Heart left ventricle (tissue), 16 donors: ENCODE data around the gene SIGLEC9. TPM values are rescaled to one million over a fixed set of nuclear protein-coding genes. Genes with fewer than 3 reads are reported as not detected.

Source experiments
- ATAC-seq, 4 donors: fragments of 200-7000 bp; cut with Tn5 transposase; one replicate each; pipeline ENCODE4 v1.9.1; 2020 to 2022; ENCODE audit warnings: moderate library complexity in 4 of 4, mild to moderate bottlenecking in 3 of 4, moderate number of reproducible peaks in 1 of 4
- DNase-seq, 5 donors: peaks; one replicate each; pipeline ENCODE4 v3.0.0-alpha.2; 2020
- H3K27ac ChIP-seq, 12 donors: fragments of 200-600 bp; sonication (generic) in 4 of 12; one replicate each; pipeline versions ENCODE4 v1.5.0 to v1.8.0; 2016 to 2022; ENCODE audit warnings: mild to moderate bottlenecking in 2 of 12
- H3K27me3 ChIP-seq, 9 donors: fragments of 200-600 bp; sonication (generic) in 2 of 9; one replicate each; pipeline versions ENCODE4 v1.5.1 to v1.8.0; 2016 to 2022; ENCODE audit warnings: mild to moderate bottlenecking in 3 of 9
- H3K36me3 ChIP-seq, 9 donors: fragments of 200-600 bp; sonication (generic) in 2 of 9; one replicate each; pipeline versions ENCODE4 v1.5.0 to v1.8.0; 2018 to 2022; ENCODE audit warnings: mild to moderate bottlenecking in 2 of 9
- H3K4me1 ChIP-seq, 12 donors: fragments of 200-600 bp; sonication (generic) in 4 of 12; one replicate each; pipeline versions ENCODE4 v1.5.0 to v1.8.0; 2016 to 2022; ENCODE audit warnings: mild to moderate bottlenecking in 3 of 12
- H3K4me3 ChIP-seq, 12 donors: fragments of 200-600 bp; sonication (generic) in 4 of 12; one replicate each; pipeline versions ENCODE4 v1.5.0 to v1.8.0; 2017 to 2022; ENCODE audit warnings: mild to moderate bottlenecking in 9 of 12, moderate library complexity in 4 of 12
- H3K9me3 ChIP-seq, 12 donors: fragments of 200-600 bp; sonication (generic) in 4 of 12; one replicate each; pipeline versions ENCODE4 v1.5.0 to v1.8.0; 2016 to 2022; ENCODE audit warnings: mild to moderate bottlenecking in 1 of 12
- CTCF ChIP-seq, 12 donors: fragments of 200-600 bp; sonication (generic) in 4 of 12; IDR thresholded peaks; one replicate each; pipeline versions ENCODE4 v1.5.0 to v1.8.0; 2018 to 2022; ENCODE audit warnings: antibody characterized with exemption in 12 of 12, mild to moderate bottlenecking in 5 of 12
- POLR2A ChIP-seq, 2 donors: fragments of 450-650 bp; IDR thresholded peaks; one replicate each; pipeline ENCODE4 v1.6.1; 2017; ENCODE audit warnings: antibody characterized with exemption in 2 of 2, mild to moderate bottlenecking in 2 of 2, moderate library complexity in 2 of 2
- WGBS, 4 donors: extraction: QIAGEN DNeasy Blood & Tissue Kit in 2 of 4; methylation state at CpG; one replicate each; pipeline versions ENCODE4 v1.1.5 to v1.1.7; 2013 to 2018; 5-methylcytosine and 5-hydroxymethylcytosine counted together
- intact Hi-C, 10 donors: fragments of 100-400 bp; cut with DNase I; formaldehyde crosslinking; loops; one replicate each; pipeline versions ENCODE4 v1.11.1 to v1.14.2; 2022
- polyA plus RNA-seq, 2 donors: library from polyadenylated mRNA; stranded (reverse); fragments of 200-250 nt; gene quantifications; one replicate each; pipeline ENCODE4 v1.2.3, GENCODE V29; 2013
- total RNA-seq, 9 donors: library from RNA; depleted of rRNA in 2 of 9; stranded (reverse); fragments of >200 nt in 2 of 9; fragmentation: NEBNext Ultra II Directional in 3 of 9; extraction: Animal tissue kit (Norgen Biotek cat#: 25700) in 3 of 9; gene quantifications; one replicate each; pipeline versions ENCODE4 v1.1.0 to v1.2.4, GENCODE V29; 2016 to 2023
- donor health status: ischemic (EF 13 %, LVEDD 7.1; RV severe dilation, severe dysfunction).
- donor health status: healthy with polysubstance abuse.
- donor health status: DM: no; HTN: yes; CAD: no.
- donor health status: DM: no; HTN: no; CAD: no.
- donor health status: ischemic (EF 25% LVEDD 6.9; RV normal size, moderate dysfunction).
- donor health status: ischemic (EF 25% LVEDD 5.7; RV mildly dilated, moderate dysfunction).
- donor health status: healthy.
- donor health status: DM: yes; HTN: yes; CAD: no.
- donor health status: ischemic (EF 35%, LVEDD 5.7; RV mildly dilated, moderate dysfunction).
- donor health status: nonischemic (EF 11% LVEDD 7.7; RV severe dilation, severe dysfunction).
- donor health status: DM: yes; HTN: yes; CAD: no.
- donor health status: PGD.
- donor health status: ischemic (EF 29% LVEDD 5.4; RV normal size, mild dysfunction).
- donor health status: nonischemic (EF 23%, LVEDD 6.1; RV moderate dilation, normal function).

Gene SIGLEC9
- total and polyA plus RNA-seq, 11 donors = 0.27 to 18.5 (median 1.7) TPM

- peak overlapping the region in 3 of 12 donors; percentile 10 to 60 (median 18) for H3K4me3 ChIP-seq
- no peak for DNase-seq
- ATAC-seq = no peak
- no peaks in the 10 kb centered on the region for H3K9me3 ChIP-seq
- WGBS, 4 donors = 58 to 90% (median 69%) methylated on average over 2 to 6 of the region's 6 CpGs
- H3K27me3 ChIP-seq = peaks cover 0 to 30% (median 0%) of the 10 kb centered on the region in 9 donors
- intact Hi-C loops = no loop called here
- H3K4me1 ChIP-seq = peaks cover 0 to 88% (median 2%) of the 10 kb centered on the region in 12 donors
- TF ChIP-seq POLR2A (IDR thresholded peaks at IDR 0.05) = no peak
- no peak for TF ChIP-seq CTCF (IDR thresholded peaks at IDR 0.05)
- peak overlapping the region in 6 of 12 donors; percentile 6 to 95 (median 14) for H3K27ac ChIP-seq
- peaks cover 0 to 6% (median 0%) of the 10 kb centered on the region in 9 donors for H3K36me3 ChIP-seq
These were observed 2.3 kb downstream of the SIGLEC9 start for GRCh38 chr19:51127032-51127431.

GRCh38 chr19:51127755-51128154 is 3.0 kb downstream of the SIGLEC9 start:
- Histone ChIP-seq H3K36me3 (peaks cover 0 to 6% (median 0%) of the 10 kb centered on the region in 9 donors), H3K4me1 (peaks cover 0 to 91% (median 4%) of the 10 kb centered on the region in 12 donors), H3K9me3 (no peaks in the 10 kb centered on the region), H3K27ac (peak overlapping the region in 9 of 12 donors; percentile 6 to 95 (median 34)), H3K27me3 (peaks cover 0 to 26% (median 0%) of the 10 kb centered on the region in 9 donors), H3K4me3 (peak overlapping the region in 1 of 12 donors; percentile 60)
- DNase-seq (peak in 4 of 5 donors; percentile 41 to 72 (median 62)), ATAC-seq (peak; percentile 33 to 64 (median 46))
- no peak for TF ChIP-seq POLR2A (IDR thresholded peaks at IDR 0.05)
- TF ChIP-seq CTCF (IDR thresholded peaks at IDR 0.05) = no peak
- intact Hi-C loops = no loop called here
- WGBS, 4 donors = 41 to 66% (median 44%) methylated on average over 4 of the region's 4 CpGs

GRCh38 chr19:51128227-51128626 is 3.5 kb downstream of the SIGLEC9 start:
- 82 to 90% (median 87%) methylated on average over 7 of the region's 7 CpGs for WGBS, 4 donors
- no peak for TF ChIP-seq POLR2A (IDR thresholded peaks at IDR 0.05)
- TF ChIP-seq CTCF (IDR thresholded peaks at IDR 0.05) = no peak
- Histone ChIP-seq H3K36me3 (peaks cover 0 to 6% (median 0%) of the 10 kb centered on the region in 9 donors), H3K9me3 (no peaks in the 10 kb centered on the region), H3K27ac (peak overlapping the region in 10 of 12 donors; percentile 6 to 95 (median 33)), H3K27me3 (peaks cover 0 to 25% (median 0%) of the 10 kb centered on the region in 9 donors), H3K4me3 (peak overlapping the region in 1 of 12 donors; percentile 27), H3K4me1 (peaks cover 0 to 89% (median 4%) of the 10 kb centered on the region in 12 donors)
- intact Hi-C loops = no loop called here
- DNase-seq (no peak), ATAC-seq (no peak)

GRCh38 chr19:51129716-51130115 is 5.0 kb downstream of the SIGLEC9 start:
- TF ChIP-seq POLR2A (IDR thresholded peaks at IDR 0.05) (no peak), CTCF (IDR thresholded peaks at IDR 0.05) (no peak)
- intact Hi-C loops = no loop called here
- peaks cover 0 to 6% (median 0%) of the 10 kb centered on the region in 9 donors for H3K36me3 ChIP-seq
- peaks cover 0 to 80% (median 4%) of the 10 kb centered on the region in 12 donors for H3K4me1 ChIP-seq
- no peak for ATAC-seq
- H3K9me3 ChIP-seq = no peaks in the 10 kb centered on the region
- H3K27ac ChIP-seq = peak overlapping the region in 1 of 12 donors; percentile 95
- no peak for DNase-seq
- H3K27me3 ChIP-seq = peaks cover 0 to 15% (median 0%) of the 10 kb centered on the region in 9 donors
- WGBS, 4 donors = 78 to 85% (median 81%) methylated on average over 7 to 8 of the region's 8 CpGs
- H3K4me3 ChIP-seq = no peak overlapping the region
